Stimulated activated CD4-positive, alpha-beta T cell treated with anti-CD3 and anti-CD28 coated beads, Interleukin-1b, Interleukin-23, amount 100 ng/mL, for 4 hours (primary cell): ENCODE results near the gene RNF112.

ENCODE experiments used
- DNase-seq, 2 donors: peaks; one replicate each; pipeline ENCODE4 v3.0.0-alpha.2; 2020; ENCODE audit warnings: low read depth in 2 of 2

The RNF112 gene

GRCh38 chr17:19387921-19388521 lies 23.0 kb upstream of the RNF112 start:
- no peak for DNase-seq

- no peak for DNase-seq
These were observed 21.9 kb upstream of the RNF112 start for GRCh38 chr17:19388791-19389785.

- no peak for DNase-seq
These were observed 20.1 kb upstream of the RNF112 start for GRCh38 chr17:19390951-19391350.

- DNase-seq: no peak
These were observed 19.6 kb upstream of the RNF112 start for GRCh38 chr17:19391432-19391831.

GRCh38 chr17:19392303-19392702 lies 18.7 kb upstream of the RNF112 start:
- no peak for DNase-seq

GRCh38 chr17:19397556-19398041 lies 13.4 kb upstream of the RNF112 start:
- DNase-seq: no peak

- DNase-seq: no peak
These were observed 12.5 kb upstream of the RNF112 start for GRCh38 chr17:19398301-19399181.

GRCh38 chr17:19399750-19400450 lies 11.1 kb upstream of the RNF112 start:
- DNase-seq: no peak

GRCh38 chr17:19401321-19402010 lies 9.6 kb upstream of the RNF112 start:
- no peak for DNase-seq

- no peak for DNase-seq
These were observed 8.9 kb upstream of the RNF112 start for GRCh38 chr17:19402171-19402570.

GRCh38 chr17:19403021-19403420 lies 8.0 kb upstream of the RNF112 start:
- DNase-seq: no peak

GRCh38 chr17:19404264-19404663 lies 6.8 kb upstream of the RNF112 start:
- DNase-seq: no peak

GRCh38 chr17:19405114-19405513 lies 5.9 kb upstream of the RNF112 start:
- no peak for DNase-seq

- no peak for DNase-seq
These were observed 3.3 kb upstream of the RNF112 start for GRCh38 chr17:19407601-19408345.

GRCh38 chr17:19408346-19408710 lies 2.7 kb upstream of the RNF112 start:
- DNase-seq: no peak

- no peak for DNase-seq
These were observed 2.0 kb upstream of the RNF112 start for GRCh38 chr17:19409066-19409465.

GRCh38 chr17:19409509-19409908 lies 1.5 kb upstream of the RNF112 start:
- DNase-seq: no peak

GRCh38 chr17:19410091-19410490 lies 941 bp upstream of the RNF112 start:
- no peak for DNase-seq

- no peak for DNase-seq
These were observed 599 bp downstream of the RNF112 start for GRCh38 chr17:19411631-19412030.

GRCh38 chr17:19412510-19412909 lies 1.5 kb downstream of the RNF112 start:
- no peak for DNase-seq
